ENCODE data around the gene SET.

SET gene

GRCh38 chr9:128733256-128733655, 44.2 kb downstream of the SET start:
- Histone ChIP-seq H3K4me2 (ENCODE audit: low read depth, low read length, poor library complexity, severe bottlenecking) (no peak overlapping the region), H4K20me1 (ENCODE audit: low read depth, low read length) (no peaks in the 10 kb centered on the region), H3K79me2 (ENCODE audit: insufficient read depth, low read length) (no peaks in the 10 kb centered on the region), H3K4me3 (ENCODE audit: insufficient read depth, low read length, poor library complexity, severe bottlenecking) (no peak overlapping the region), H3K9ac (ENCODE audit: low read length) (no peak overlapping the region), H3K9me2 (replicated peaks; ENCODE audit: insufficient read depth, low read length) (no peaks in the 10 kb centered on the region), H3K36me3 (ENCODE audit: low read length) (no peaks in the 10 kb centered on the region), H3K9me3 (ENCODE audit: insufficient read depth, low read length) (no peaks in the 10 kb centered on the region), H3K27ac (ENCODE audit: low read depth, low read length) (no peak overlapping the region), H2AFZ (ENCODE audit: low read depth, low read length, severe bottlenecking) (no peak overlapping the region), H3K27me3 (ENCODE audit: low read length) (no peaks in the 10 kb centered on the region), H3F3A (ENCODE audit: insufficient read depth) (no peaks in the 10 kb centered on the region)
- no peak for TF ChIP-seq EZH2phosphoT487 (conservative IDR thresholded peaks at IDR 0.05; ENCODE audit: low read length)
- TF ChIP-seq CTCF (IDR thresholded peaks at IDR 0.05; ENCODE audit: insufficient read depth, low read length, poor library complexity, severe bottlenecking): peak; percentile 15

GRCh38 chr9:128735373-128735772, 46.4 kb downstream of the SET start:
- Histone ChIP-seq H3F3A (ENCODE audit: insufficient read depth) (no peaks in the 10 kb centered on the region), H3K79me2 (ENCODE audit: insufficient read depth, low read length) (no peaks in the 10 kb centered on the region), H2AFZ (ENCODE audit: low read depth, low read length, severe bottlenecking) (no peak overlapping the region), H4K20me1 (ENCODE audit: low read depth, low read length) (no peaks in the 10 kb centered on the region), H3K9me2 (replicated peaks; ENCODE audit: insufficient read depth, low read length) (no peaks in the 10 kb centered on the region), H3K27ac (ENCODE audit: low read depth, low read length) (no peak overlapping the region), H3K9ac (ENCODE audit: low read length) (no peak overlapping the region), H3K4me3 (ENCODE audit: insufficient read depth, low read length, poor library complexity, severe bottlenecking) (no peak overlapping the region), H3K4me2 (ENCODE audit: low read depth, low read length, poor library complexity, severe bottlenecking) (no peak overlapping the region), H3K36me3 (ENCODE audit: low read length) (no peaks in the 10 kb centered on the region), H3K27me3 (ENCODE audit: low read length) (no peaks in the 10 kb centered on the region), H3K9me3 (ENCODE audit: insufficient read depth, low read length) (no peaks in the 10 kb centered on the region)
- TF ChIP-seq CTCF (IDR thresholded peaks at IDR 0.05; ENCODE audit: insufficient read depth, low read length, poor library complexity, severe bottlenecking) (no peak), EZH2phosphoT487 (conservative IDR thresholded peaks at IDR 0.05; ENCODE audit: low read length) (no peak)

- no peaks in the 10 kb centered on the region for H3K36me3 ChIP-seq (ENCODE audit: low read length)
- no peak overlapping the region for H3K4me3 ChIP-seq (ENCODE audit: insufficient read depth, low read length, poor library complexity, severe bottlenecking)
- H4K20me1 ChIP-seq (ENCODE audit: low read depth, low read length): no peaks in the 10 kb centered on the region
- no peaks in the 10 kb centered on the region for H3K9me3 ChIP-seq (ENCODE audit: insufficient read depth, low read length)
- H3K79me2 ChIP-seq (ENCODE audit: insufficient read depth, low read length): no peaks in the 10 kb centered on the region
- H3K4me2 ChIP-seq (ENCODE audit: low read depth, low read length, poor library complexity, severe bottlenecking): no peak overlapping the region
- no peak overlapping the region for H2AFZ ChIP-seq (ENCODE audit: low read depth, low read length, severe bottlenecking)
- no peaks in the 10 kb centered on the region for H3K27me3 ChIP-seq (ENCODE audit: low read length)
- H3K27ac ChIP-seq (ENCODE audit: low read depth, low read length): no peak overlapping the region
- H3K9ac ChIP-seq (ENCODE audit: low read length): no peak overlapping the region
- TF ChIP-seq EZH2phosphoT487 (conservative IDR thresholded peaks at IDR 0.05; ENCODE audit: low read length) (no peak), CTCF (IDR thresholded peaks at IDR 0.05; ENCODE audit: insufficient read depth, low read length, poor library complexity, severe bottlenecking) (no peak)
- no peaks in the 10 kb centered on the region for H3F3A ChIP-seq (ENCODE audit: insufficient read depth)
- H3K9me2 ChIP-seq (replicated peaks; ENCODE audit: insufficient read depth, low read length): no peaks in the 10 kb centered on the region
Measured at GRCh38 chr9:128742401-128742800, 53.4 kb downstream of the SET start.

Measured in SU-DHL-6 (cell line).